ENCODE results near the gene ITGA4.

DNA sequence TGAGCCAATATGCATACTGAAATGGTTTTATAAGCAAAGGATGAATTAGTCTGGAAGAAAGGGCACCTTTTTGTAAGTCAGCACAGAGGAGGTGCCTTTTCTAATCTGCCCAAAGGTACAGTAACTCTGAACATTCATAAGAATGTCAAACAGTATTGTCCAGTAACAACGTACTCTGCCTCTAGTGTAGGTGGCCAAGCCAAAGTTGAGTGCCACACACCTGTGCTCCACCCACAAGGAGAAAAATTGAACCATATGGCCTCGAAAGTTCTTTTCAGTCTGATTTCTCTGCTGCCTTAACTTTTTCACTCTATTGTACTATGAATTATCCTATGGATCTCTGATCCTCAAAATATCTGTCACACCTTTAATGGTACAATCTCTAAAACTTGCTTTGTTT is 112.9 kb downstream of the ITGA4 start:
- TF ChIP-seq POLR2A (IDR thresholded peaks at IDR 0.05): no peak
- TF ChIP-seq, protein P1, sequence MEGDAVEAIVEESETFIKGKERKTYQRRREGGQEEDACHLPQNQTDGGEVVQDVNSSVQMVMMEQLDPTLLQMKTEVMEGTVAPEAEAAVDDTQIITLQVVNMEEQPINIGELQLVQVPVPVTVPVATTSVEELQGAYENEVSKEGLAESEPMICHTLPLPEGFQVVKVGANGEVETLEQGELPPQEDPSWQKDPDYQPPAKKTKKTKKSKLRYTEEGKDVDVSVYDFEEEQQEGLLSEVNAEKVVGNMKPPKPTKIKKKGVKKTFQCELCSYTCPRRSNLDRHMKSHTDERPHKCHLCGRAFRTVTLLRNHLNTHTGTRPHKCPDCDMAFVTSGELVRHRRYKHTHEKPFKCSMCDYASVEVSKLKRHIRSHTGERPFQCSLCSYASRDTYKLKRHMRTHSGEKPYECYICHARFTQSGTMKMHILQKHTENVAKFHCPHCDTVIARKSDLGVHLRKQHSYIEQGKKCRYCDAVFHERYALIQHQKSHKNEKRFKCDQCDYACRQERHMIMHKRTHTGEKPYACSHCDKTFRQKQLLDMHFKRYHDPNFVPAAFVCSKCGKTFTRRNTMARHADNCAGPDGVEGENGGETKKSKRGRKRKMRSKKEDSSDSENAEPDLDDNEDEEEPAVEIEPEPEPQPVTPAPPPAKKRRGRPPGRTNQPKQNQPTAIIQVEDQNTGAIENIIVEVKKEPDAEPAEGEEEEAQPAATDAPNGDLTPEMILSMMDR (IDR thresholded peaks at IDR 0.05): no peak

All from esophagus squamous epithelium (tissue), 4 donors.